ENCODE results near the gene GP1BB. TPM values are rescaled to one million over a fixed set of nuclear protein-coding genes. Genes with fewer than 3 reads are reported as not detected.

GP1BB gene
- total RNA-seq, 1 donor from 2014 or later: 8.8 TPM

GRCh38 chr22:19764636-19765476, 41.5 kb downstream of the GP1BB start:
- no peak for DNase-seq (ENCODE audit: extremely low read depth, low read depth, low spot score)

DNA sequence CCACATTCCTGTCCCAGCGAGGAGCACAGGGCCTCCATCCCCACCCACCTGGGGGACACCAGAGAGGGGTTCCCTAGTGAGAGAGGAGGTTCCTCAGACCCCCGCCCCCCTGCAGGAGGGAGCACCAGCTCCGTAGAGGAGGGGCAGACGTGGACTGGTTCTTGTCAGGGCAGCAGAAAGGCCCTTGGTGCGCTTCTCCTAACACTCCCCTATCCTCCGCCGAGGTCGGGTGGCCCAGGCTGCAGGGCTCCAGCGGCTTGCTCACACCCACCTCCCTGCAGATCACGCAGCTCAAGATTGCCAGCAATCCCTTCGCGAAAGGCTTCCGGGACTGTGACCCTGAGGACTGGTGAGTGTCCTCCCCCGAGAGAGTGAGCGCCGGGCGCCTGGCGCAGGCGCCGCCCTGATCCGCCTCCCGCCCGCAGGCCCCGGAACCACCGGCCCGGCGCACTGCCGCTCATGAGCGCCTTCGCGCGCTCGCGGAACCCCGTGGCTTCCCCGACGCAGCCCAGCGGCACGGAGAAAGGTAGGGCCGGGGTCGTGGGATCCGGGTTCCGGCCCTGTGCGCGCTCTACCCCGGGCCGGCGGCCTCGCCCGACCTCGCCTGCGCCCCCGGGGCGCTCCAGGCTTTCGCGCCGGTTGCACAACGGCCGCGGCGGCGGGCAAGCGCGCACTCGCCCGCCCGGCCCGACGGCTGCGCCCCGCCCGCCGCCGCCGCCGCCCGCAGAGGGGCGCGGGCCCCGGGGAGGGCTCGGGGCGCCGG, 42.3 kb downstream of the GP1BB start:
- DNase-seq (ENCODE audit: extremely low read depth, low read depth, low spot score): no peak

DNA sequence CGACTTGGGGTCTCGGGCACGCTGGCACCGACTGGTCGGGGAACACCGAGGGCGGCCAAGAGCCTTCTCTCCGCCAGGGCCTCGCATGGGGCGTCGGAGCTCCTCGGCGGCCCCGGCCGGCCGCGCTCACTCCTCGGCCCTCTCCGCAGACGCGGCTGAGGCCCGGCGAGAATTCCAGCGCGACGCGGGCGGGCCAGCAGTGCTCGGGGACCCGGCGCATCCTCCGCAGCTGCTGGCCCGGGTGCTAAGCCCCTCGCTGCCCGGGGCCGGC, 42.8 kb downstream of the GP1BB start:
- DNase-seq (ENCODE audit: extremely low read depth, low read depth, low spot score): no peak

GRCh38 chr22:19766511-19767426, 43.4 kb downstream of the GP1BB start:
- DNase-seq (ENCODE audit: extremely low read depth, low read depth, low spot score): no peak

DNA sequence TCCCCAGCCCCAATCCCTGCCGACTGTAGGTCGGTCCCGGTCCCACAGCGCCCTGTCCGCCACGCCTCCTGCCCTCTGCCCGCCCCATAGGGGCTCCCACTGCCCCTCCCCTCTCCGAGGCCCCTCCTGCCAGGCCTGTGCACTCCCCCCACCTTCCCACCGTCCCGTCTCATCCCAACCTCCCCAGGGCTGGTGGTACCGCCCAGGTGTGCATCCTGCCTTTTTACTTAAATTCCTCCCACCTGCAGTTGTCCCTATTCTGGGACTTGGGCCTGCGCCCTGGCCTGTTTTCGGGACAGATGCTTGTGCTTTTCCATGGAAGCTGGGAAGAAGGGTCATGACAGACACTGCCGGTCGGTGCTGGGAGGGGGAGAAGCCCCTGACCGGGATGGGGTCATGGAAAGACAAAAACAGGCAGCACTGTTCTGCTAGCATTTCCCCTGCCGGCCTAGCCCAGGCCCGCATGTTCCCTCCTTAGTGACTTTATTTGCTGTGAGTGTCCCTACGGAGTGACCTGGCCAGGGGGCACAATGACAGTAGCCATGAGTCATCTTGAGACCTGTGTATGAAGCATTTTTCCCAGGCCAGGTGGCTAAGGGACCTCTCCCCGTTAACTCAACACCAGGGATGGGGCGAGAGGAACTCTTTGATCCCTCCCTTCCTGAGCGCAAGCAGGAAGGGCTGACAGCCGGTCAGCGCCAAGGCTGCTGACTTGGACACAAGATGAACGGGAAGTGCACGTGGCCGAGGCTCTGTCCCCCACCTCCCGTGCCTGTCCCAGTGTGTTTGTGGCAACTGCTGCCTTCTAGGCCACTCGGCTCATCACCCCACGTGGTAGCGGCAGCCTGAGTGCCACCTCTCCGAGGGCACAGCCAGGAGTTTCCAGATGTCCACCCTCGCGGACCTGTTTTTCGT, 44.3 kb downstream of the GP1BB start:
- DNase-seq (ENCODE audit: extremely low read depth, low read depth, low spot score): no peak

- DNase-seq (ENCODE audit: extremely low read depth, low read depth, low spot score): no peak
These were observed 46.0 kb downstream of the GP1BB start for GRCh38 chr22:19769393-19769715.

DNA sequence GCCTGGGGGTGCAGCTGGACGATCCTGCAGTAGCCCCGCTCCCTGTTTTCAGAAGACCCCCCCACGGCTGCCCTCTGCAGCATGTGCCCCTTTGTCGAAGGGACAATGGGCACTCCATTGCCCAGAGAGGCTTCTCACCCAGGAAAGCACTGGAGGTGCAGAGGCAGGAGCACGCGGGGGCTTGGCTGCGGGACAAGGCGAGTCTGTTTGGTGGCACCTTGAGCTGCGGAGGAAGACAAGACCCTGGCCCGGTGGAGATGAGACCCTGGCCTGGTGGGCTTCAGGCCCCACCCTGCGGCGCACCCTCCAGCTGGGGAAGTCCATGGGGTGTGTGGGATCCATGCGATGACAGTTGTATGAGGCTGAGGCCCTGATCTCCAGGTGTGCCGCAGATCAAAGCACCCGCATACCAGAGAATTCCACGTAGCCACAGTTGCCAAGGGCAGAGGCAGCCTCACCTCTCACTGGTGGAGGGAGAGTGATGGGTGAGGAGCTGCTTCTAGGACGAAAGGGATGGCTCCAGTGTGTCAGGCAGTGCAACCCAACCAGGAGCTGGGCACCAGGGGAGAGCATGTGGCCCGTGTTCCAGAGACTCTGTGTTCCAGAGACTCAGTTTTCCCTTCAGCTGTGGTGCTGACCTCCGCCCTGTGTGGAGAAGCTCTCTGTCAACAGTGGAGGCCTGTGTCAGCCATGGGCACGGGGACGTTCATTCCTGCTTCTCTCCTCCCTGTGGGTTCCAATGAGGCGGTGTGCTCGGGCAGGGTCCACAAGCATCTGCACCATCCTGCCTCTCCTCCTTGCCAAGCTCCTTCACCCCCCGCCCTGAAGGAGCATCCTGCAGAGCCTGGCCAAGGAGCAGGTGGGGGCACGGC, 47.2 kb downstream of the GP1BB start:
- DNase-seq (ENCODE audit: extremely low read depth, low read depth, low spot score): no peak

DNA sequence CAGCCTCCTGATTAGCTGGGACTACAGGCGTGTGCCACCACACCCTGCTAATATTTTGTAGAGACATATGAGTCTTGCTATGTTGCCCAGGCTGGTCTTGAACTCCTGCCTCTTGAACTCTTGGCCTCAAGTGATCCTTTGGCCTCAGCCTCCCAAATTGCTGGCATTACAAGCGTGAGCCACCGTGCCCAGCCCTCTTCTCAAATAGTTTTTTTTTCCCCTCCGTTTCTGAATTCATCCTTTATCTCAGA, 49.0 kb downstream of the GP1BB start:
- DNase-seq (ENCODE audit: extremely low read depth, low read depth, low spot score): no peak

GRCh38 chr22:19772673-19773469, 49.5 kb downstream of the GP1BB start:
- peak; percentile 42 for DNase-seq (ENCODE audit: extremely low read depth, low read depth, low spot score)

DNA sequence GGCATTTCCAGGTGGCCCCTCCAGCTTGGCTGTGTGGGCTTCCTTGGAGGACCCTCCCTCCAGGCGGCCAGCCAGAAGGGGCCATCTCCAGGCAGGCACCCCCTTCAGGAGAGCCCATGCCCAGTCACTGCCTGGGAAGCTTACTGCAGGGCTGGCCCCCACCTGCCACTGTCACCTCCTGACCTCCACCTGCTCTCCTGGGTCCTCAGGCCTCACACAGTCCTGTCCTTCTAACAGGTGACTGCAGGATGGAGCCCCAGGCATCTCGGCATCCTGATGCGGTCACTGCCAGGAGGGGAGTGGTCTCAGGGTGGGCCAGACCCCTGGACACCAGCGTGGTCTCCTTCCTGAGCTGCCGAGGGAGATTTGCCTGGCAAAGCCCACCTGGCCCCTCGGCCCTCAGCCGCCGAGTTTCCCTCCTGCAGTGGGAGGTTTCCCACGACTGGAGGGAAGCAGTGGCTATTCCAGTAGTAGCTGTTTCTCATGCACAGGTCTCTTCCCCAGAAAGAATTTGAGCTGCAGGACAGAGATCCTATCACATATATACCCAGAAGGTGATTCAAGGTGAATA, 50.2 kb downstream of the GP1BB start:
- DNase-seq (ENCODE audit: extremely low read depth, low read depth, low spot score): no peak

Other genes starting within 250 kb of the GP1BB start
- gene UFD1, start 244.3 kb upstream of the GP1BB start, total RNA-seq: 66.2 and 81.9 TPM in 2 replicates
- gene CDC45, start 243.6 kb upstream of the GP1BB start, total RNA-seq: 5.4 and 11.5 TPM in 2 replicates
- 1,303 and 1,795 TPM in 2 replicates for gene CLDN5, start 199.1 kb upstream of the GP1BB start, total RNA-seq
- 7.7 and 18.9 TPM in 2 replicates for gene SEPTIN5, start 9.0 kb upstream of the GP1BB start, total RNA-seq
- 0.63 and 3.6 TPM in 2 replicates for gene TBX1, start 37.2 kb downstream of the GP1BB start, total RNA-seq
- 6.2 and 6.9 TPM in 2 replicates for gene GNB1L, start 131.3 kb downstream of the GP1BB start, total RNA-seq
- gene RTL10, start 131.3 kb downstream of the GP1BB start, total RNA-seq: 46.6 and 65.5 TPM in 2 replicates
- 376 and 456 TPM in 2 replicates for gene COMT, start 218.2 kb downstream of the GP1BB start, total RNA-seq
- 47.6 and 104 TPM in 2 replicates for gene TXNRD2, start 218.3 kb downstream of the GP1BB start, total RNA-seq